Measurements from ENCODE around the gene HABP2.

Gene HABP2

DNA sequence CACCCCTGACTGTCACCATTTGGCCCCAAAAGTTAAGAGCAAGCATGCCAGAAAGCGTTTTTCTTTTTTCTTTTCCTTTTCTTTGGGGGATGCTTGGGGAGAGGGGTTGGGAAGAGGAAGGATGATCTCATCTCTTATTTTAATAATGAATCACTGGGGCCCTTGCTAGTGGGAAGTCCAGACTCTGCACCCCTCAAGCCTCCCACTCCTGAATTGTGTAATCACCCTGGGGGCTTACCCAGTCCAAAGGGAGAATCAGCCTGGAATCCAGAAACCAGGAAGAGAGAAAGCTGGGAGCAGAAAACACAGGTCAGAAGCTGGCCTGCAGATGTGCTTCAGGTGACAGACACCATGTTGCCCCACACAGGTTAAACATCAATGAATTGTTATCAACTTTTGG, 14.7 kb upstream of the HABP2 start:
- Histone ChIP-seq H3K36me3 (ENCODE audit: insufficient read depth, low read length) (no peaks in the 10 kb centered on the region), H3K79me2 (ENCODE audit: insufficient read depth, low read length) (no peaks in the 10 kb centered on the region), H3K9me3 (ENCODE audit: low read length) (no peaks in the 10 kb centered on the region), H3K27me3 (ENCODE audit: insufficient read depth, low read length) (no peaks in the 10 kb centered on the region), H3K4me3 (ENCODE audit: low read depth, low read length, poor library complexity, severe bottlenecking) (no peak overlapping the region), H3K4me2 (ENCODE audit: low read length) (no peak overlapping the region), H3K4me1 (ENCODE audit: insufficient read depth, low read length, severe bottlenecking) (no peaks in the 10 kb centered on the region), H2AFZ (ENCODE audit: low read length) (no peak overlapping the region), H3K9ac (ENCODE audit: low read length) (no peak overlapping the region), H3K9me2 (ENCODE audit: low read depth, low read length) (no peaks in the 10 kb centered on the region), H3K27ac (ENCODE audit: low read depth, low read length, poor library complexity, severe bottlenecking) (no peak overlapping the region), H3F3A (ENCODE audit: insufficient read depth, low read length) (no peaks in the 10 kb centered on the region), H4K20me1 (ENCODE audit: insufficient read depth, low read length) (no peaks in the 10 kb centered on the region)
- TF ChIP-seq, protein P1, sequence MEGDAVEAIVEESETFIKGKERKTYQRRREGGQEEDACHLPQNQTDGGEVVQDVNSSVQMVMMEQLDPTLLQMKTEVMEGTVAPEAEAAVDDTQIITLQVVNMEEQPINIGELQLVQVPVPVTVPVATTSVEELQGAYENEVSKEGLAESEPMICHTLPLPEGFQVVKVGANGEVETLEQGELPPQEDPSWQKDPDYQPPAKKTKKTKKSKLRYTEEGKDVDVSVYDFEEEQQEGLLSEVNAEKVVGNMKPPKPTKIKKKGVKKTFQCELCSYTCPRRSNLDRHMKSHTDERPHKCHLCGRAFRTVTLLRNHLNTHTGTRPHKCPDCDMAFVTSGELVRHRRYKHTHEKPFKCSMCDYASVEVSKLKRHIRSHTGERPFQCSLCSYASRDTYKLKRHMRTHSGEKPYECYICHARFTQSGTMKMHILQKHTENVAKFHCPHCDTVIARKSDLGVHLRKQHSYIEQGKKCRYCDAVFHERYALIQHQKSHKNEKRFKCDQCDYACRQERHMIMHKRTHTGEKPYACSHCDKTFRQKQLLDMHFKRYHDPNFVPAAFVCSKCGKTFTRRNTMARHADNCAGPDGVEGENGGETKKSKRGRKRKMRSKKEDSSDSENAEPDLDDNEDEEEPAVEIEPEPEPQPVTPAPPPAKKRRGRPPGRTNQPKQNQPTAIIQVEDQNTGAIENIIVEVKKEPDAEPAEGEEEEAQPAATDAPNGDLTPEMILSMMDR (IDR thresholded peaks at IDR 0.05; ENCODE audit: low read length) = no peak
- TF ChIP-seq EZH2 (IDR thresholded peaks at IDR 0.05; ENCODE audit: borderline replicate concordance, low read length) = no peak

DNA sequence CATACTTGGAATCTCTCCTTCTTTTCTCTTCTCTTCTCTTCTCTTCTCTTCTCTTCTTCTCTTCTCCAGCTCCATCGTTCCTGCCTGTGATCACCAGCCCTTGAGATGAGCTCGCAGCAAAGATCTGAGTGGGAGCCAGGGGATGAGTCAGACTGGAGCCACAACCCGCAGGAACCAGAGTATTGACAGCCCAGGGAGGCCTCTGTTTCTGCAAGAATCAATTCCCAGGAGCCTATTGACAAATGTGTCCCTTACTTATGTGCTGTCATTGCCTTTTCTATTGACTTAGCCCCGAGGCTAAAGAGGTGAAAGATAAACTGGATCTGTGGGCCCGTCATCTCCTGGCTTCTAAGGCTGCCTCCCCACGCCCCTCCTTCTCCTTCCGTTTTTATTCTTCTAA, 13.1 kb upstream of the HABP2 start:
- H3K4me3 ChIP-seq (ENCODE audit: low read depth, low read length, poor library complexity, severe bottlenecking) = no peak overlapping the region
- H3K9ac ChIP-seq (ENCODE audit: low read length) = no peak overlapping the region
- H3K9me3 ChIP-seq (ENCODE audit: low read length) = no peaks in the 10 kb centered on the region
- no peaks in the 10 kb centered on the region for H3F3A ChIP-seq (ENCODE audit: insufficient read depth, low read length)
- no peaks in the 10 kb centered on the region for H3K79me2 ChIP-seq (ENCODE audit: insufficient read depth, low read length)
- no peak overlapping the region for H3K27ac ChIP-seq (ENCODE audit: low read depth, low read length, poor library complexity, severe bottlenecking)
- no peaks in the 10 kb centered on the region for H3K36me3 ChIP-seq (ENCODE audit: insufficient read depth, low read length)
- H3K4me2 ChIP-seq (ENCODE audit: low read length) = no peak overlapping the region
- no peaks in the 10 kb centered on the region for H3K9me2 ChIP-seq (ENCODE audit: low read depth, low read length)
- H3K4me1 ChIP-seq (ENCODE audit: insufficient read depth, low read length, severe bottlenecking) = no peaks in the 10 kb centered on the region
- H3K27me3 ChIP-seq (ENCODE audit: insufficient read depth, low read length) = no peaks in the 10 kb centered on the region
- H2AFZ ChIP-seq (ENCODE audit: low read length) = no peak overlapping the region
- H4K20me1 ChIP-seq (ENCODE audit: insufficient read depth, low read length) = no peaks in the 10 kb centered on the region
- TF ChIP-seq EZH2 (IDR thresholded peaks at IDR 0.05; ENCODE audit: borderline replicate concordance, low read length) = no peak
- TF ChIP-seq, protein P1 (IDR thresholded peaks at IDR 0.05; ENCODE audit: low read length) = no peak

DNA sequence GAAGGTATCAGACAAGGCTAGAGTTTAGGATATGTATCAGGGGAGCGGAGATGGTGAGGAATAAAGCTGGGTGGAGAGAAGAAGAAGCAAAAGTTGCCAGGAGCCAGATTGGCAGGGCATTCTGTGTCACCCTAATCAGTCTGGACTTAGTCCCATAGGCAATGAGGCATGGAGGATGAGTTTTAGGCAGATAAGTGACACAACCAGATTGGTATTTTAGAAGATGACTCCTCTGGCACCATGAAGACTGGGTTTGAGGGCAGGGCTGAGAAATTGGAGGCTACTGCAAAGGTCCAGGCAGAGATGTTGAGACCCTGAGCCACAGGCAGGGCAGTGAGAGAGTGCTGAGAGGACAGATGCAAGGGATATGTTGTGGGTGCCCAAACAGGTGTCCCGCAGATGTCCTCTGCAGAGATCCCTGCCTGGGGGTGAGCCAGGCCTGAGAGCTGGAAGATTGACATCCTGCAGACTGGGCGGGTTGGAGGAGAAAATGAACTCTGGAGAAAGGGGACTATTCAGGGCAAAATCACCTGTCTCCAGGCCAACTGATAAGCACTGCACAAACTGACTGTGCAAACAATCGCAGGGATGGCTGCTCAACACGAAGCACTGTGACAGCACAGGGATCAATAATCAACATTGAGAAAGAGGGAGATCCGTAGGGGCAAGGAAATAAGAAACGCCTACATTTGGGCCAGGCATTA, 11.9 kb upstream of the HABP2 start:
- Histone ChIP-seq H3K9me3 (ENCODE audit: low read length) (no peaks in the 10 kb centered on the region), H3K4me1 (ENCODE audit: insufficient read depth, low read length, severe bottlenecking) (no peaks in the 10 kb centered on the region), H3K4me3 (ENCODE audit: low read depth, low read length, poor library complexity, severe bottlenecking) (no peak overlapping the region), H3K4me2 (ENCODE audit: low read length) (no peak overlapping the region), H3K9me2 (ENCODE audit: low read depth, low read length) (no peaks in the 10 kb centered on the region), H4K20me1 (ENCODE audit: insufficient read depth, low read length) (no peaks in the 10 kb centered on the region), H3F3A (ENCODE audit: insufficient read depth, low read length) (no peaks in the 10 kb centered on the region), H3K36me3 (ENCODE audit: insufficient read depth, low read length) (no peaks in the 10 kb centered on the region), H3K79me2 (ENCODE audit: insufficient read depth, low read length) (no peaks in the 10 kb centered on the region), H3K27ac (ENCODE audit: low read depth, low read length, poor library complexity, severe bottlenecking) (no peak overlapping the region), H3K27me3 (ENCODE audit: insufficient read depth, low read length) (no peaks in the 10 kb centered on the region), H3K9ac (ENCODE audit: low read length) (no peak overlapping the region), H2AFZ (ENCODE audit: low read length) (no peak overlapping the region)
- TF ChIP-seq, protein P1 (IDR thresholded peaks at IDR 0.05; ENCODE audit: low read length) = no peak
- TF ChIP-seq EZH2 (IDR thresholded peaks at IDR 0.05; ENCODE audit: borderline replicate concordance, low read length) = no peak
